UCSD-AML1 (cell line): Measurements from ENCODE around the gene NMUR1.

Experiments
- DNase-seq: peaks from one replicate; lab custom pipeline; 2025; ENCODE audit not compliant: unreplicated experiment; lab: John Stamatoyannopoulos, UW

Gene NMUR1

DNA sequence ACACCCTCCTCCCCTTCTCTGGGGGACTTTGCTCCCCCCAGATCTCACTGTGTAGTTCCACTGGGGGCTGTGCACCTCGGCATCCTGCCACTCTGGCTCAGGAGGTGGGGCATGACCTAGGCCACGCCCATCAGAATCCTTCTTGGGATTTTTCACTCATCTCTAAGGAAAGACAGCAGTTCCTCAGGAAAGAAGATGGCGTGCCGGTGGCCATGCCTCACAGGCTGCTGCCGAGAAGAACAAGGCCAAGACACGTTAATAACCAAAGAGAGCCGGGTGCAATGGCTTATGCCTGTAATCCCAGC, 3.2 kb downstream of the NMUR1 start:
- DNase-seq = no peak

DNA sequence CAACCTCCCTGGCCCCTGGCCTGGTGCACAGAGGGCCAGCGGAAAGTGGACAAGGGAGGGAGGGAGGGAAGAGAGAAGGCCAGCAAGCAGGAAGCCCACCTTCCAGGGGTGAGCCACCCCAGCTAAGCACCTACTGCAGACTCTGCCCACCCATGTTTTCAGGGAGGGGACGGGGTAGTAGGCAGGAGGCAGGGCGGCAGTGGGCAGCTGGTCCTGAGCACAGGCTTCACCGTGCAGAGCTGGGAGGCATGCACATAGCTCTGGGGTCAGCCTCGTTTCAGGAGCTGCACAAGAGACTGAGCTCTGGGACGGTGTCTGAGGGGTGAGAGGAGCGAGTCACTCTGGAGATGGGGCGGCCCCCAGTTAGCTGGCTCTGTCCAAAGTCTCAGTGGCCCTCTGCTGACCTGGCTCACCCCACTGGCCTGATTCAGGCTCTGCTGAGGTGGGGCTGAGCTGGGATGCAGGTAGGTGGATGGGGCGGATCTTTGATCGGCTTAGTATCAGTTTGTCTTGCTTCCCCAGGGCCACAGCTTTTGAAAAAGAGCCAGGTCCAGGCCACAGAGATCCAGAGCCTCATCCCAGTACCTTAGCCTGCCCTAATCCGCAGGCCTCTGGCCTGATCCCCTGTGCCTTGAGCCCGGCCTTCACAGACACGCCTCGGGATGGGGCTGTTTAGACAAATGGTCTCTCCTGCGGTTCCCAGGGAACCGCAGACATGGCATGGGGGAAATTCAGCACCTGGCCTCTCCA, 3.7 kb downstream of the NMUR1 start:
- no peak for DNase-seq

DNA sequence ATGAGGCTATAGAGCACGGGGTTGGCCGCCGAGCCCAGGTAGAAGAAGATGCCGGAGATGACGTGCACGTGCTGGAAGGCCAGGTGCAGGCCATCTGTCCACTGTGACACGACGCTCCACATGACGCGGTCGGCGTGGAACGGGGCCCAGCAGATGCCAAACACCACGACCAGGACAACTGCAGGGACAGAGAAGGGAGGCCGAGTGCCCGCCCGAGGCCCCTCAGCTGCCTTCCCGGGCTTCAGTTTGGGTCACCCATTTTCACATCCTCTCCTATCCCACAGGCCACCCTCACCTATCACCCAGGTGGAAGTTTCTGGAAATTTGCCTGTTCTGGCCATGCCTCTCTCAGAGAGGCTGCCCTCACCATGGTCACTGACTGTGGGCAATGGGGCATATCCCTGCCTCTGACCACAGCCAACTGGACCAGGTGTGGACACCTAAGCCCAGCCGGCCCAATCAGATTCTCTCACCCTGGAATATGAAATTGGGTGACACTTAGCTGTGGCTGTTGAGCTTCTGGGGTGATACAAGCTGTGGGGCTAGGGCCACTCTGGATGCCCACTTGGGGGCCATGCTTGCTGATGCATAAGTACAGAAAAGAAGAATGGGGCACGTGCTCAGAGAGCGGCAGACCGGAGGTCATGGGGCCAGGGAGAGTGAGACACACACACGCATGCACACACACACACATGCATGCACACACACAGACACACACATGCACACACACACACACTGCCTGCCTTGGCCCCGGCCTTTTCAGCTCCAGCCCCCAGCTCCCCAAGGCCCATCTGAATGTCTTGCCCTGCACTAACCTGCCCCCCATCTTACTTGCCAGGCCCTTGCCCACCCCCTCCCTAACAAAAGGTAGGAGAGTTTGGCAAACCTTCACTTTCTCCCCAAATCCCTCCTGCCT, 4.7 kb downstream of the NMUR1 start:
- DNase-seq = no peak

DNA sequence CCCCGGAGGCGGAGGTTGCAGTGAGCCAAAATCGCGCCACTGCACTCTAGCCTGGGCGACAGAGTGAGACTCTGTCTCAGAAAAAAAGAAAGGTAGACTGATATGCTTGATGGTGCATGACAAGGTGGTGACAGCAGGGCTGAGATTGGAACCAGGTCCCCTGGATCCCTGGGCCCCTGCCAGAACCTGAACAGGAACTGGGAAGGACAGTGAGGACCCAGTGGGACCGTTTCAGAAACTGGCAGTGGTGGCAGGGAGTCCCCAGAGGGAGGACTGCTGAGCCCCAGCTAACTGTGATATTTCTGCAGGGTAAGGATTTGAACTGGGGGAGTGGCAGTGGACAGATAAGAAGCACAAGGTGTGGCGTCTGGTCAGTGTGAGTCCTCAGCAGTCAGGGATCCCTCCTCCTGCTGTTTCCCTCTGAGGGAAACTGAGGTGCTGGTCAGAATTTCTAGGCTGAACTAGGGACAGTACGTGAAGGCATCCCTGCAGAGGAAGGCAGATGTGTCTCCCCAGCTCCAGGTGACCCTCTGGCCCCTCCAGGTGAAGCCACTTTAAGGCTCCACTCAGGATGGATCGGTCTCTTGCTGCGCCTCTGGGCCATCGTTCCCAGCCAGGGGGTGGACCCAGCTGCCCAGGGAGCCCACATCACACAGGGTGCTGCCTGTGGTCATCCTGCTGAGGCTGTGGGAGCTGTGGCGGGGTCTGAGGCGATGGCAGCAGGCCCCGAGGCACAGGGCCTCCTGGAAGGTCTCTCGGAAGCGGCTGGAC, 5.6 kb downstream of the NMUR1 start:
- no peak for DNase-seq

DNA sequence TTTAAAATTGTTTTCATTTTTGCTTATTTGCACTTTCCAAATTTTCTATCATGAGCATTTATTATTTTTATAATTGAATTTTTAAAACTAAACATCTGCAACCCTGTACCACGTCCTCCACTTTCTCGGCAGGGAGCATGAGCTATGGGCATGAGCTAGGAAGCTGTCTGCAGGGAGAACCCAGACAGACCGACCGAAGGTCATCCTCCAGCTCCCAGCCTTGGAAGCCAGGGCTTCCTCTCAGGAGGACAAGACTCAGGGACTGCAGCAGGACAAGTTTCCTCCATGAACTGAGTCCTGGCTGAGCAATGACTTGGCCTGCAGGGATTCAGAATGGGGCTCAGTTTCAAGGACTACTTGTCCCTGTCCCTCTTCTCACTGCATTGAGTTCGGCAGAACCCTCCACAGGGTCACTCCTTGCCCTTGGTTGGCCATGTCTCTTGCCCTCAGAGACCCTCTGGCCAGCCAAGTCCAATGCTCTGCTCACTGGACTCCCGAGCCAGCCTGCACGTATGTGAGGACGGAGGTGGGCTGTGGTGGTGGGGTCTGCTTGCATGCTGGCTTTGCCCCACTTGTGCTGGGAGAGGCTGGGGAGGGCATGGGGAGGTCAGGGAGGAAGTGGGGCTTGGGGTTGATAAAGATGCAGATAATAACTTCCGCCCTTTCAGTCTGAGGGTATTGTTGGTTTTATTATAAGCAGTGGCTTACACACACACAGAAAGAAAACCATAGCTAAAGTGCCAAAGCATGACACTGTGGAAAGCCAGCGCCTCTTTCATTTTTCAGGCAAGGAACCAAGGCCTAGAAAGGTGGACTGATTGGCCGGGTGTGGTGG, 6.6 kb downstream of the NMUR1 start:
- no peak for DNase-seq

DNA sequence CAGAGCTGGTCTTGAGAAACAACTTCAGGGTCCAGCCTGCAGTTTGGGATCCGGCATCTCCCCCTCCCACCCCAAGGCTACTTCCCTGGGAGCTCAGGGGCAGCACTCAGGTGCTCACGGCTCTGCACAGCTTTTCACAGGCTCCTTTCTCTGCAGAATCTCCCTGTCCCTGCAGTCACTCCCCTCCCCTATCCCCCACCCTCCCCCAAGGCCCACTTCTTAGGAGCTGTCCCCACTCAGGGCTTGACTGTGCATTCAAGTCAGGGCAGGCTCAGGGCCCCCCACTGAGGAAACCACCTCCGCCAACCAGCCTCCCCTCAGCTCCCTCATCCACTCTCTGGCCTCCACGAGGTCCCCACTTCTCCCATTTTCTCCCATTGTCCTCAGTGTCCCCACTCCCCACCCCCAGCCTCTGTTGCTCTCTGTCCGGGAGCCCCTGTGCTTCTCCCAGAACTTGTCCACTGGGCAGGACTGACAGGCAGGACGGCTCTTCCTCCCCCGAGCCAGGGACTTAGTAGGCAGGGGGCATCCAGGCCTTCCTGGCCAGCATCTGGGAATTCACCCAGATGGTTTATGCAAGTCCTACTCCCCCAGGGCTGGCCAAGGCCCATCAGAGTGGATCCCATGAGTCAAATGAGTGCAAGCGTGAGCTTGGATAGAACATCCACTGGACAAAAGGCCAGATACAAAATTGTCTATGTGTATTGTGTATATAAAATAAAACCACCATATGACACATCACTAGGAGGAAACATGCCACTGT, 7.6 kb downstream of the NMUR1 start:
- DNase-seq = no peak

DNA sequence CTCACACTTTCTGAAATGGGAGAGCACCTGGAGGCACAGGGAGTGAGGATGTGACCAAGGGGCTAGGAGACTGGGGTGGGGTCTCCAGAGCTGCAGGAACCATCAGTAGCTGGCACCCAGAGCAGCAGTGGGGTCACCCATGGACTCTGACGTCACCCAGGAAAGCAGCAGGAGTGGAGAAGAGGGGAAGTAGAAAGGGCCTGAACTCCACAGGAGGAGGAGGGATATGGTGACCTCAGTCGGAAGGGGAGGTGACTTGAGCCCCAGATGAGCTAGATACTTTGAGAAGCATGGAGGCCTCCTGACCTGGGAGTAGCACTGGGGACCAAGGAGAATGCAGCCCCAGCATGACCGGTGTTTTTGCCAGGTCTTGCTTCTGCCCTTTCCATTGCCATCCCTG, 8.8 kb downstream of the NMUR1 start:
- DNase-seq = no peak

DNA sequence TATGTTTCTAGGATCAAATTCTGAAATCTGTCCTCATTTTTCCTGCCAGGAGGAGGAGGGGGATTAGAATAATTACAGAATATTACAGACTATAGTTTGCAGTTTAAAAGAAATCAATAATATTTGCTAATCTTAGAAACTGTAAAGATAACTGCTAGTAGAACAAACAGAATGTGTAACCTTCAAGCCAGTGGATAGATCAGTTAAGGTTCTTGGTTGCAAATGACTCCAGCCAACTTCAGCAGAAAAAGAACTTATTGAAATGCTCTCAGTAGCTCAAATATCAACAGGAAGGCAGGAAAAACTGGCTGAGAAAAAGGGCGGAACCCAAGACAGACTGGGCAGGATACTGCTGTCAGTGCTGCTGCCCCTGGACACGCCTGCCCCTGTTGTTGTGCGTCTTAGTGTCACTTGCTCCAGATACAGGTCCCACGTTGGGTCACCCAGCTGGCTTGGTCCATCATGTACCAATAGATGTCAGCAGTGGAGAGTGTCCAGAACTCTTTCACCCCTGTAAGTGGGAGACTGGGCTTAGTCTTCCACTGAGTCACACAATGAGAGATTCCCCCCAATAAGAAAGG, 10.2 kb downstream of the NMUR1 start:
- DNase-seq = peak; percentile 45

DNA sequence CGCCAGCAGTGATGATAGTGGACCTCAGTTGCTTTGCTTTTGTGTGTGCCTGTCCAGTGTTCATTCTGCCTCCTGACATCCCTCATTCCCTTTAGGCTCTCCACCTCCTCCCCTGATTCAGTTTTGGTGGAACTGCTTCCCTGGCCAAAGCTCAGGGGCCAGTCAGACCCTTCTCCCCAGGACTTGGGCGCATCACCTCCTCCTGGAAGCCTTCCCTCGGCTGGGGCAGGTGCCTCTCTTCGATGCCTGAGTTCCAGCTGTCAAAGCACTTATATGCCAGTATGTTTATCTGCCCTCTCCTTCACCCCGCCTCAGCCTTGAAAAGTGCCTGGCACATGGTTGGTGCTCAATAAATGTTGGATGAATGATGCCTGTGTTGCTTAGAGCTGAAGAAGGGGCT, 11.5 kb downstream of the NMUR1 start:
- no peak for DNase-seq

DNA sequence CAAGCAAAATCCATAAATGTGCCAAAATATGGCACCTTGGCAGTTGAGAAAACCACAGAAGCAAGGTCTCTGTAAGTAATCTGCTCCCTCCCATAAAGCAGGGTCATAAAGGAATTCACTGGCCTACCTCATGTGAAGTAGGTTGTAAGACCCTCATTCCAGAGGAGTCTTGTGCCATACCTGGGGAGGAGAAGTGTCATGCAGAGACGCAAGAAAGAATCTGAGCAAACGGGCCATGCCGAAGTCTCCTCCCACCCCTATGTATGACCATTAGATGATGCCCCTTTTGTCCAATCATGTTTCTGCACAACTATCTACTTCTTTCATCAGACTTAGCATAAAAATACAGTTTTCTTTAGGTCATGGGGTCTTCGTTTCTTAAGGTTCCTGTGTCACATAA, 14.6 kb downstream of the NMUR1 start:
- no peak for DNase-seq

DNA sequence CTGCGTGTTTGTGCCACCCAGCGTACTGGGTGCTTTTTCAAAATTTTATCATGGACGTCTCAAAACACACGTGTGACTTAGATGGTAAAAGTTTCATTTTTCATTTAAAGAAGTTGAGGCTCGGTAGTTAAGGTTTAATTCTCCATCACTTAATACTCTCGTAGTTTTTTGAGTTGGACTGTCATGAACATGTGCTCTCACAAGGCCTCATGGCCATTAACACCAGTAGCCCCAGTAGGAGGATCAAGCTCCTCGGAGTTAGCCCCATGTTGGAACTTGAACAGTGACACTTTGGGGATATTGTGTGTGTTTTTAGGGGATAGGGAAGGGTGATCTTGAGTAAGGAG, 15.3 kb downstream of the NMUR1 start:
- DNase-seq = no peak

DNA sequence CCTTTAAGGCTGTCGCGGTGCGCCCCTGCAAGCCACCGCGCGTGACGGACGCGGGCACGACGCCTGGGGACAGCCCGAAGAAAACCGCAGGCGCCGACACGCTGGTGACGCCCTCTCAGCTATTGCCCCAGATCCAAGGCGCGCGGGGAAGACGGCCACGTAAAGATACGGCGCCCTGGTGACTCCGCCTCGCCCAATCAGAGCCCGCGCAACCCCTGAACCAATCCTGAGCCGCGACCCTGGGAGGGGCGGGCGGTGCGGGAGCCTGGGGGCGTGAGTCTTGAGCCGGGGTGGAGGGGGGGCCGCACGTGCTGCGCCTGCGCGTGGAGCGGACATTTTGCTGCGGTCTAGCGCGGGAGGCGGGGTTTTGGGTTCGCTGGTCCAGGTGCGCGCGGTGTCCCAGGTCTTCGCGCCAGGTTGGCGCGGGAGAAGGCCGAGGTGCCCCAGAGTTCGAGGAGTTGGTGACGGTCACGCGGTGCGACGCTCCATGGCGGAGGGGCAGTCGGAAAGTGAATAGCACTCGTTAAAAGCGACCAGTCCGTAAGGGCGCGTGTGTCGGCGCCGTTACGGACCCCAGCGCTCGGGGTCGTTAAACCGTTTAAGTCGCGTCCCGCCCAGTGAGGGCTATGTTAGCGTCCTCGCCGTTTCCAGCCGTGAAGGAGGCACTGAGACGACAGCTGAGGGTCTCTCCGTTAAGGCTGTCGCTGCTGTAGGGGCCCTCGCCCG, 15.9 kb downstream of the NMUR1 start:
- DNase-seq = peak; percentile 98

DNA sequence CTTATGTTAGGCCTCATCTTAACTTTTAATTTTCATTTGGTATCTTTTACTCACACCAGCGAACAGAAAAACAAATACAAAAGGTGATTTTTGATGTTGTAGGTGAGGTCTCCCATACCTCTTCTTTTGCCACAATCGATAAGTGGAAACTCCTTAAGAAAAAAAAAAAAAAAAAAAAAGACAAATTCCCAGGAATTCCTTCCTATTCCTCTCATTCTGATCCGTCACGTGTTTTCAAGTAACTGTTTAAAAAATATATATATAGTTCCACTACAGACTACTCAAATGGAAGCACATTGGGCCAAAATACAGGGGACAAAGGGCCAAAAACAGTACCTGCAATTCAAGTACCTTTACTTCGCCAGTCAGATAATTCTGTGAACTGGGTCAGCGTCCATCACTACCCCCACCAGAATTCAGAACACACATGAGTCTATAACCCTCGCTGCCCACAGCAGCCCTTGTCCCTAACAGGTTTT, 16.5 kb downstream of the NMUR1 start:
- DNase-seq = no peak

DNA sequence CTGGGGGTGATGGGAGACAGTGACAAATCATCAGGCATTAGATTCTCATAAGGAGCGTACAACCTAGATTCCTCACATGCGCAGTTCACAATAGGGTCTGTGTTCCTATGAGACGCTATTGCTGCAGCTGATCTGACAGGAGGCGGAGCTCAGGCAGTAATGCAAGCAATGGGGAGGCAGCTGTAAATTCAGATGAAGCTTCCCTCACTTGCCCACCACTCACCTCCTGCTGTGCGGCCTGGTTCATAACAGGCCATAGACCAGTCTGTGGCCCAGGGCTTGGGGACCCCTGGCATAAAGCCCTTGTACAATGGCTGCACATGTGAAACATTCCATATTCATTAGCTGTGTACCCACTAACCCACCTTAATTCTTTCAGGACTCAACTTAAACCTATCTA, 18.0 kb downstream of the NMUR1 start:
- no peak for DNase-seq

DNA sequence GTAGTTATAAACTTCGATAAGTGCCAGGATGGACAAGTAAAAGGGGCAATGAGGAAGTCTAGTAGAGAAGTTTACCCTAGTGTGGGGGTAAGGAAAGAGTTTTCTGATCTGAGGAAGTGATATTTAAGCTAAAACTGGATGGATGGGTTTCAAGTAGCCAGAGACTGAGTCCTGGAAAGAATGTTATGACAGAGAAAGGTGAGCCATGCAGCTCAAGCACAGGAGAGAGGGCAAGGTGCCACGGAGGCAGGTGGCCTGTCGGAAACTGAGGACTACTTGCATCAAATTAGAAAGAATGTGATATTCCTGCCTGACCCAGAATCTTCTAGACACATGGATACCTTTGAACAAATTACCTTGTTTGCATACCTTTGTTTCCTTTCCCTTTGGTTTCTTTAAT, 26.5 kb downstream of the NMUR1 start:
- no peak for DNase-seq

DNA sequence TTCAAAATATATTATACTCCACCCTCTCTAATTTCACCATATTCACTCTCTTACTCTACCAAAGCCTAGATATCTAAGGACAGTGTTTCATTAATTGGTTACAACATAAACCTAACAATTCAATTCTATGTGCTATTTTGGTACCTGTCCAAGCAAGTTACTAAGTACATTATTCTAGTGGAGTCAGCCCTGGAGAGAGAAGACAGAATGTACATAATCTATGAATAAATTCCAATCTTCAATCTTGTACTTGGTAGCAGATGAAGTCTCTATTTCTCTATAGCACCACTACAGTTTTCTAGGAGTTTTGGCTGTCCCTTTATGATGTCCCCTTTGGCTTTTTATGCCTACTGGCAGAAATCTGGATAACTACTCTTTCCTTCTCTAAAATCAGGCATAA, 27.6 kb downstream of the NMUR1 start:
- DNase-seq = no peak

DNA sequence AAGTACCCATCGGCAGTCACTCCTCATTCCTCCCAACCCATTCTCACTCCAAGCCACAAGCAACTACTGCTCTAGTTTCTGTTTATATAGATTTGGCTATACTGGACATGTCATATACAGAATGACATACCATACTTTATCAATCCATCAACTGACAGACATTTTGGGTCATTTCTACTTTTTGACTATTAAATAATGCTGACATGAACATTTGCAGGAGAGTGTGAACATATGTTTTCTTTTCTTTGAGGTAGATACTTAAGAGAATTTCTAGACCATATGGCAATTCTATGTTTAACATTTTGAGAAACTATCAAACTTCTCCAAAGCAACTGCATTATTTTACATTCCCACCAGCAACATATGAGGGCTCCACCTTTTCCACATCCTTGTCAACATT, 32.6 kb downstream of the NMUR1 start:
- no peak for DNase-seq

DNA sequence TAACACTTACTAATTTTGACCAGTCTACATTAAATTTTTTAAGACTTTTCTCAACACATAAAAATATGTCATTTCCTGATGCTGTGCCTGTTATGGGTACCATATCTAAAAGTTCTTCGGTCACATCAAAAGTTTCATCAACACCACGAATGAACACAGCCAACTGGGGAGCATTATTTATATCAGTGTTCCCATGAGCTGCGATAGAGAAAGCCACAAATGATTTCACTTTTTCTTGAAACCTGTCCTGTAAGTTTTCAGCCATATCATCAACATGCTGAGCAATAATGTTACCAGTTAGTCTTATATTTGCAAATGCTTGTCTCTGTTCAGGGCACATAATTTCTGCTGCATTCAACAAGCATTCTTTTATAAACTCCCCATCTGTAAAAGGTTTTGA, 35.6 kb downstream of the NMUR1 start:
- no peak for DNase-seq

DNA sequence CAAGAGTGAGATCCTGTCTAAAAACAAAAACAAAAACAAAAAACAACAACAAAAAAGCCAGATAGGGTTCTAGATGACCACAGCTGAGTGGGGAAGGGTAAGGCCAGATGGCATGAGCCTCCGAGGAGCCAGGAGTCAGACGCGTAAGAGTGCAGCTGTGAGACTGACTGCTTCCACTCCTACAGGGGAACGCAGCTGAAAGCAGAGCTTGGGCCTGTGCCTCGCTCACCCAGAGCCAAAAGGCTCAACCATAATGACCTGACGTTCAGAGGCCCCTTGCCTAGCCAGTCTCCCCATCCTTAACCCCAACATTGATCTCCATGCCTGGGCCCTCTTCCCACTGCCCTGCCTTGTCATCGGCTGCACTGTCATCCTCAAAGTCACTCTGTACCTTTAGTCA, 39.4 kb downstream of the NMUR1 start:
- no peak for DNase-seq
